ENCODE data around the gene MRGPRX4. TPM values are rescaled to one million over a fixed set of nuclear protein-coding genes. Genes with fewer than 3 reads are reported as not detected.
A peak's percentile ranks its signal among the peaks of the same experiment; 100 is the strongest.
"Not testable (repeated sequence)": the region's sequence is repeated elsewhere in the genome, so short reads cannot be mapped to it uniquely, and the experiment has no call there.

The MRGPRX4 gene
- not detected in 2 replicates for total RNA-seq (2014; rRNA removed; shearing (Covaris generic))

DNA sequence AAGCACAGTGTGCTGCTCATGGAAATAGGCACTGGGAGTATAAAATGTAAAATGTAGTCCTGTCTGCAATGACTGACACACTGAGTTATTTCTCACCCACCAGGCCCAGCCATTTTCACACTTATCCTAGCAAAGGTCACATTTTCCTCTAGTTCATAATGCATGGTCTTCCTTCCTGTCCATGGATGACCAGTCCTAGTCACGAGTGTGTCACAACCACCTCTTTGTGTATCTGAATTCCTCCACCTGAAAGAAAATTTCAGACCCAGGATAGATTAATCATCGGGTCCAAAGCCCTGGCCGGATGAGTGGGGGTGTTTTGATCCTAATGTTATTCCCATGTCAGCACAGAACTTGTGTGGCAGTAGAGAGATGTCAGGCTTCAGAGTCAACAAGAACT lies at the start of gene MRGPRX4:
TSS of gene MRGPRX4 (plus strand) at position 172 of the 400 bp plus-strand sequence. CDS start 420 bp downstream, outside the sequence.
- peak; percentile 9 for DNase-seq (ENCODE audit: low read depth)

DNA sequence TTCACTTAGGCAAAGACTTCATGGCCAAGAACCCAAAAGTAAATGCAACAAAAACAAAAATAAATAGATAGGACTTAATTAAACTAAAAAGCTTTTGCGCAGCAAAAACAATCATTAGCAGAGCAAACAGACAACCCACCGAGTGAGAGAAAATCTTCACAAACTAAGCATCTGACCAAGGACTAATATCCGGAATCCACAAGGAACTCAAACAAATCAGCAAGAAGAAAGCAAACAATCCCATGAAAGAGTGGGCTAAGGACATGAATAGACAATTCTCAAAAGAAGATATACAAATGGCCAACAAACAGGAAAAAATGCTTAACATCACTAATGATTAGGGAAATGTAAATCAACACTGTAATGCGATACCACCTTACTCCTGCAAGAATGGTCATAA lies 41.5 kb upstream of the MRGPRX4 start:
- DNase-seq (ENCODE audit: low read depth): not testable (repeated sequence)

DNA sequence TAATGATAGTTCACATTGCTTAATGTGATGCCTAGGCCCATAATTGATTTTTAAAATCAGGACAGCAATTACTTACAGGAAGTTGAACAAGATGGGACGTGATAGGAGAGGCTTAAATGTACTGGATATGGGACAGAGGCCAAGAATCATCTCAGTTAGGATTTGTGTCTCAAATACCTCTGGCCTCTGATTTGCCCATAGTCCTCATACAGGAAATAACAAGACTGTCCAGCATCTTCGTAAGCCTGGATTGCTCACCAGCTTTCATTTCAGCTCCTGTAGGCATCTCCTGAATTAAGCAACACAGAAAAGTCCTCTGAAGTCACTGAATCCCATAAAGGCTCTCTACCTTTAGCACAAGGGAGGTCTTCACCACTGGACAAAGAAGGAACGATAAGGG lies 40.3 kb upstream of the MRGPRX4 start, which contains the start of gene MRGPRX3:
TSS of gene MRGPRX3 (plus strand) at position 231 of the 400 bp plus-strand sequence. CDS start 4,632 bp downstream, outside the sequence.
- DNase-seq (ENCODE audit: low read depth): no peak

DNA sequence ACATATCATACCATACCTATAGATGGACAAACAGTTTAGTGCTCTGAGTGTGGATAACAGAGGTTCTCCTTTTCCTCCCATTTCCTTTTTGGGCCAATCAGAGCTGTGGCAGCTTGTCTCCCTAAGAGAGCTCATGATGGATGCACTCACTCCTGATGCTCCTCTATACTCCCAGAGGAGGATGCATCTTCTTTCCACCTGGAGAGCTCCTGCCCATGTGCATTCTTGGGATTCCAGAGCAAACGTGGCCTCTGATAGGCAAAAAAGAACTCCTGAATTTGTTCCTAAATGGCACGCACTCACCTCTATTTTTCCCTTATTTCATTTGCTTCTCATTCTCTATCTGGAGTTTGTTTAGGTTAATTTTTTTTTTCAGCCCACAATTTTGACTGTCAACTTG lies 37.3 kb upstream of the MRGPRX4 start:
- DNase-seq (ENCODE audit: low read depth): no peak

DNA sequence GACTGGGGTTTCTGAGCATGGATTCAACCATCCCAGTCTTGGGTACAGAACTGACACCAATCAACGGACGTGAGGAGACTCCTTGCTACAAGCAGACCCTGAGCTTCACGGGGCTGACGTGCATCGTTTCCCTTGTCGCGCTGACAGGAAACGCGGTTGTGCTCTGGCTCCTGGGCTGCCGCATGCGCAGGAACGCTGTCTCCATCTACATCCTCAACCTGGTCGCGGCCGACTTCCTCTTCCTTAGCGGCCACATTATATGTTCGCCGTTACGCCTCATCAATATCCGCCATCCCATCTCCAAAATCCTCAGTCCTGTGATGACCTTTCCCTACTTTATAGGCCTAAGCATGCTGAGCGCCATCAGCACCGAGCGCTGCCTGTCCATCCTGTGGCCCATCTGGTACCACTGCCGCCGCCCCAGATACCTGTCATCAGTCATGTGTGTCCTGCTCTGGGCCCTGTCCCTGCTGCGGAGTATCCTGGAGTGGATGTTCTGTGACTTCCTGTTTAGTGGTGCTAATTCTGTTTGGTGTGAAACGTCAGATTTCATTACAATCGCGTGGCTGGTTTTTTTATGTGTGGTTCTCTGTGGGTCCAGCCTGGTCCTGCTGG lies 35.3 kb upstream of the MRGPRX4 start:
- no peak for DNase-seq (ENCODE audit: low read depth)

DNA sequence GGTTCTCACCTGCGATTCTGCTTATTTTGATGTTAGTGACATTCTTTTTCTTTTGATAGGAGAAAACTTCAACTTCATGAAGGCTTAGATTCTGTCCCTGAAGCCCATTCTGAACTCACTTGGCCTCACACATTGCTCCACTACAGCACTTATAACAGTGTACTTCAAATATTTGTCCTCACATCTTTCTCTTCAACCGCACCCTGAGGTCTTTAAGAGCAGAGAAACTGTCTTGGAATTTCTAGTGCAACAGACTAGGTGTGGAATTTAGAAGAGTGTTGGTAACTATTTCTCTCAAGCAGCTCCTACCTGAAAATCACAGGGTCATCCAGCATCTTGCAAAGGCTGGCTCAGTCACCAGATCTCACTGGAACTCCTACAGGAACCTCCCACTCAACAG lies 32.5 kb upstream of the MRGPRX4 start:
- DNase-seq (ENCODE audit: low read depth): no peak

DNA sequence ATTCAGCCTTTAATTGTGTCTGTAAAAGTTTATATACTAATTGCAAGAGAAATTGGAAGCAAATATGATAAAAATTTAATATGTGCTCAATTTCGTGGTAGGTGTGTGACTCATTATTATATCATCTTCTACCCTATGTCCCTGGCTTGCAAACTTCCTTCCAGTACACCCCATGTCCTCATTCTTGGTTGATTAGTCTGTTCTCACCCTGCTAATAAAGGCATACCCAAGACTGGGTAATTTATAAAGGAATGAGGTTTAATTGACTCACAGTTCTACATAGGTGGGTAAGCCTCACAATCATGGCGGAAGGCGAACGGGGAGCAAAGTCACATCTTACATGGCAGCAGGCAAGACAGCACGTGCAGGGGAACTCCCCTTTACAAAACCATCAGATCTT lies 28.4 kb upstream of the MRGPRX4 start:
- peak; percentile 34 for DNase-seq (ENCODE audit: low read depth)

DNA sequence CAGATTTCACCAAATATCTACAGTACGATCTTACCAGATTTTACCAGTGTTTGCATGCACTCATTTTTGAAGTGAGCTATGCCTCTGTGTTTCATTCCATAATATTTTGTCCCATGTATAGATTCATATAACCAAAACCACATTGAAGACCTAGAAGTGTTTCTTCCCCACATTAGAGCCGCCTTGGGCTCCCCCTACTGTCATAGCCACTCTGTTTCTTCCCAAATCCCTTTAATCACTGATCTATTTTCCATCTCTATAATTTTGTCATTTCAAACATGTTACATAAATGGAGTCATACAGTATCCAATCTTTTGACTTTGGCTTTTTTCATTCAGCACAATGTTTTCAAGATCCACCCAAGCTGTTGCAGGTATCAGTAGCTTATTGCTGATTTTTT lies 27.6 kb upstream of the MRGPRX4 start:
- DNase-seq (ENCODE audit: low read depth): no peak

DNA sequence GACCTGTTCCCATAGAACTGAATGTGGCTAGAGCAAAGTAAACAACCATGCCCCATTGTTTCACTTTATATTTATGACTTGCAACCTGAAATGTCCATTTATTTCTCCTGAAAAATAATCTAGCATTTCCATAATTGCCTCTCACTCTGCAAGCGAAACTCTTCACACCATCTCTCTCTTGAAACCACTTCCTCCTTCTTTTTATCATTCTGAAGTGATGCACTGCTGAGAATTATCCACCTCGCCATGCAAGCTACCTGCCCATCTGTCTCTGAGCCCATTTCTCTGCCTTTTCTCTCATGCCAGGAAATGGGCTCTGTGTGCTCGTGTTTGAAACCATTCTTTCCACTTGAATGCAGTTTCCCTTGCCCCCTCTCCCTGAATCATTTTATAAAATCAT lies 26.8 kb upstream of the MRGPRX4 start:
- no peak for DNase-seq (ENCODE audit: low read depth)

DNA sequence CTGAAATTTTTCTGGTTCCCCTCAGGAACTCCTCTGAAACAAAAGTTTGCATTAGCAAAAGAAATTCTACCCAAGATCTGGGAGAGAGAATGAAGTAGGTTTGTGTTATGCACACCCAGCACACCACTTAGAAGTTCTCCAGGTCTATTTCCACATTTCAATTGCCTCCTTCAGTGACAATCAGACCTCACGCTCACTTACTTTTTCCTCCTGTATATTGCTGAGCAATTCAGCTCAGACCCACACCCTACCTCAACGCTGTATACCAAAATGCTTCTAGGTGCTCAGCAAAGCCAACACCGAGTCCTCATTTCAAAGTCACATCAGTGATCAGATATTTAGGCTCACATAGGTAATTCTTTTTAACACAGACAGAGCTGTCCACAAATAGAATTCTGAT lies 21.1 kb upstream of the MRGPRX4 start:
- no peak for DNase-seq (ENCODE audit: low read depth)

DNA sequence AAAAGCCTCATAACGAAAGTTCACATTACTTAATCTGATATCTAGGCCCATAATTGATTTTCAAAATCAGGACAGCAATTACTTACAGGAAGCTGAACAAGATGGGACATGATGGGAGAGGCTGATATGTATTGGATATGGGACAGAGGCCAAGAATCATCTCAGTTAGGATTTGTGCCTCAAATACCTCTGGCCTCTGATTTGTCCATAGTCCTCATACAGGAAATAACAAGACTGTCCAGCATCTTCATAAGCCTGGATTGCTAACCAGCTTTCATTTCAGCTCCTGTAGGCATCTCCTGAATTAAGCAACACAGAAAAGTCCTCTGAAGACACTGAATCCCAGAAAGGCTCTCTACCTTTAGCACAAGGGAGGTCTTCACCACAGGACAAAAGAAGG lies 4.3 kb upstream of the MRGPRX4 start:
- DNase-seq (ENCODE audit: low read depth): no peak

DNA sequence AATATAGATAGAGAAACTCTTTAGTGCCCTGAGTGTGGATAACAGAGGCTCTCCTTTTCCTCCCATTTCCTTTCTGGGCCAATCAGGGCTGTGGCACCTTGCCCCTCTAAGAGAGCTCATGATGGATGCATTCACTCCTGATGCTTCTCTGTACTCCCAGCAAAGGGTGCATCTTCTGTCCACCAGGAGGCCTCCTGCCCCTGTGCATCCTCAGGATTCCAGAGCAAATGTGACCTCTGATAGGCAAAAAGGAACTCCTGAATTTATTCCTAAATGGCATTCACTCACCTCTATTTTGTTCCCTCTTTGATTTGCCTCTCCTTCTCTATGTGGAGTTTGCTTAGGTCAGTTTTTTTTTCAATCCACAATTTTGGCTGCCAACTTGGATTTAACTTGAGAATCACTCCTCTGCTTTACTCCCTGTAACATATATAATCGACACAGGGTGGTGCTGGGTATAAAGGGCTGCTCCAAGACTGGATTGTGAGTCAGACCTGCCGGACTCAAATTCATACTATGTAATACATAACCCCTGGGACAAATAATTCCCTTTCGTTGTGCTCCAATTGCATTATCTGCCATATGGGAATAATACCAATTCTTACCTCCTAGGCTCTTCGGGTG lies 1.1 kb upstream of the MRGPRX4 start:
- DNase-seq (ENCODE audit: low read depth): peak; percentile 45

DNA sequence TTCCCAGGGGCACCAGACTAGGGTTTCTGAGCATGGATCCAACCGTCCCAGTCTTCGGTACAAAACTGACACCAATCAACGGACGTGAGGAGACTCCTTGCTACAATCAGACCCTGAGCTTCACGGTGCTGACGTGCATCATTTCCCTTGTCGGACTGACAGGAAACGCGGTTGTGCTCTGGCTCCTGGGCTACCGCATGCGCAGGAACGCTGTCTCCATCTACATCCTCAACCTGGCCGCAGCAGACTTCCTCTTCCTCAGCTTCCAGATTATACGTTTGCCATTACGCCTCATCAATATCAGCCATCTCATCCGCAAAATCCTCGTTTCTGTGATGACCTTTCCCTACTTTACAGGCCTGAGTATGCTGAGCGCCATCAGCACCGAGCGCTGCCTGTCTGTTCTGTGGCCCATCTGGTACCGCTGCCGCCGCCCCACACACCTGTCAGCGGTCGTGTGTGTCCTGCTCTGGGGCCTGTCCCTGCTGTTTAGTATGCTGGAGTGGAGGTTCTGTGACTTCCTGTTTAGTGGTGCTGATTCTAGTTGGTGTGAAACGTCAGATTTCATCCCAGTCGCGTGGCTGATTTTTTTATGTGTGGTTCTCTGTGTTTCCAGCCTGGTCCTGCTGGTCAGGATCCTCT lies 709 bp downstream of the MRGPRX4 start:
- no peak for DNase-seq (ENCODE audit: low read depth)

DNA sequence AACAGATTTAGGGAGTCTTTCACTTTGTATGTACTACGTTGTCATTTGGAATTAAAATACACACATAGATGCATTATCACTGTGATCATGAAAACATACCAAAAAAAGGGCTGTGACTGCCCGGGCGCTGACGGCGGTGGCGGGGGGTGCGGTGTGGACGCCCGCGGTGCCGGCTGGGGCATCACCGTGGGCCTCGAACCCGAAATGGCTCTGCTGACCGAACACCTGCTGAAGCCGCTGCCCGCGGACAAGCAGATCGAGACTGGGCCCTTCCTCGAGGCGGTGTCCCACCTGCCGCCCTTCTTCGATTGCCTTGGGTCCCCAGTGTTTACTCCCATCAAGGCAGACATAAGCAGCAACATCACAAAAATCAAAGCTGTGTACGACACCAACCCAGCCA lies 16.2 kb downstream of the MRGPRX4 start:
- no peak for DNase-seq (ENCODE audit: low read depth)

DNA sequence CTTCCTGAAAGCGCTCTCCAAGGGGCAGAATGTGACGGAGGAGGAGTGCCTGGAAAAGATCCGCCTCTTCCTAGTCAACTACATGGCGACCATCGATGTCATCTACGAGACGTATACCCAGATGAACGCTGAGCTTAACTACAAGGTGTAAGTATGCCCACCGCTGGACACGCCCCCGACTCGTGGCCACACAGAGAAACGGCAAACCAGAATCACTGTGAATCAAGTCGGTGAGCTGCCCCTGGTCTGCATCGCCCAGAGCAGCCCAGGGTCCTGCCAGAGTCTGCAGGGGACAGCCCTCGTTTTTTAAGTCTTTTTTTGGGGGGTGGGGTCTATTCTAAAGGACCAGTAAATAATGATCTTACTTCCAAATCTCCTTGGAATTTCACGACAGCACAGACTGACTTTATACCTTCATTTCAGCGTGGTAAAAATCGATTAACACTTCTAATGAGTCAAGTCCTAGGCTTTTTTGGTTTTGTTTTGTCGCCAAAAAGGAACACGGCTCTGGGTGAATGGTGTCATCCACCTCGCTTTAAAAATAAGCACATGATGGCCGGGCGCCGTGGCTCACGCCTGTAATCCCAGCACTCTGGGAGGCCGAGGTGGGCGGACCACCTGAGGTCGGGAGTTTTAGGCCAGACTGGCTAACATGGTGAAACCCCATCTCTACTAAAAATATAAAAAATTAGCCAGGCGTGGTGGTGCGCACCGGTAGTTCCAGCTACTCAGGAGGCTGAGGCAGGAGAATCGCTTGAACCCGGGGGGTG lies 17.0 kb downstream of the MRGPRX4 start:
- DNase-seq (ENCODE audit: low read depth): not testable (repeated sequence)

DNA sequence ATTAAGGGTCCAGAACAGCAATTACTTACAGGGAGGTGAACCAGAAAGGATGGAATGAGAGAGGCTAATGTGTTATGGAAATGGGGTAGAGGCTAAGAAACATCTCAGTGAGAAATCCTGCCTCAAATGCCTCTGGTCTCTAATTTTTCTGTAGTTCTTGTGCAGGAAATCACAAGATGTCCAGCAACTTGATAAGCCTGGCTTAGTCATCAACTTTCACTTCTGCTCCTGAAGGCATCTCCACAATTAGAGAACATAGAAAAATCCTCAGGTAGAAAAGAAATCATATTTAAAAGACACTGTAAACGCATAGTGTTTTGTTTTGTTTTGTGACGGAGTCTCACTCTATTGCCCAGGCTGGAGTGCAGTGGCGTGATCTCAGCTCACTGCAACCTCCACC lies 18.7 kb downstream of the MRGPRX4 start:
- no peak for DNase-seq (ENCODE audit: low read depth)

DNA sequence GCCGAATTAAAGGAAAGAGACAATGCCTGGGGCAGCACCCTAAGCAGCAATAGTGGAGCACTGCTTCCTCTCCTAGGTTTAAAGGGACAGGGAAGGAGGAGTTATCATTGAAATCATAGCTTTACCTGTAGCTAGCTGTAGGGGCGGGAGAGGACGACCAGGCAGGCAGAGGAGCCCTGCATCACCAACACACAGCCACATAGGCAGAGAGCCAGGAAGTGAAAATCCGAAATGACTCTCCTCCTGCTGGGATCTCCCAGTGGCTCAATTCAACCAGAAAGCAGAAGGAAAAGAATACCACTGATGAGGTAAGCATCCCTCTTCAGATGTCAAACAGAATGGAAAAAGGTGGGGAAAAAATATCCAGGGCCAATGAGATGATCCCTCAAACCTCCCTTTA lies 20.4 kb downstream of the MRGPRX4 start:
- DNase-seq (ENCODE audit: low read depth): no peak

DNA sequence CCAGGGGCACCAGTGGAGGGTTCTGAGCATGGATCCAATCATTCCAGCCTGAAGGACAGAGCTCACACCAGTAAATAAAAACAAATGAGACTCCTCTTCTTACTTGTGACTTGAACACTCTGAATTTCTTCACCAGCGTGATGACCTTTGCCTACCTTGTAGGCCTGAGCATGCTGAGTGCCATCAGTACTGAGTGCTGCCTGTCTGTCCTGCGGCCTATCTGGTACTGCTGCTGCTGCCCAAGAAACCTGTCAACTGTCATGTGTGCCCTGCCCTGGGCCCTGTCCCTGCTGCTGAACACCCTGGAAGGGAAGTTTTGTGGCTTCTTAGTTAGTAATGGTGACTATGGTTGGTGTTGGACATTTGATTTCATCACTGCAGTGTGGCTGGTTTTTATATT lies 23.9 kb downstream of the MRGPRX4 start:
- no peak for DNase-seq (ENCODE audit: low read depth)

DNA sequence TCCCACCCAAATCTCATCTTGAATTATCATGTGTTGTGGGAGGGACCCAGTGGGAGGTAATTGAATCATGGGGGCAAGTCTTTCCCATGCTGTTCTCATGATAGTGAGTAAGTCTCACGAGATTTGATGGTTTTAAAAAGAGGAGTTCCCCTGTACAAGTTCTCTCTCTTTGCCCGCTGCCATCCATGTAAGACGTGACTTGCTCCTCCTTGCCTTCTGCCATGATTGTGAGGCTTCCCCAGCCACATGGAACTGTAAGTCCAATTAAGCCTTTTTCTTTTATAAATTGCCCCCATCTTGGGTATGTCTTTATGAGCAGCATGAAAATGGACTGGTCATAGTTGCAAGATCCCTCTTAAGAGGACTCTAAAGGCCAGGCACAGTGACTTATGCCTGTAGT lies 25.1 kb downstream of the MRGPRX4 start:
- not testable (repeated sequence) for DNase-seq (ENCODE audit: low read depth)

DNA sequence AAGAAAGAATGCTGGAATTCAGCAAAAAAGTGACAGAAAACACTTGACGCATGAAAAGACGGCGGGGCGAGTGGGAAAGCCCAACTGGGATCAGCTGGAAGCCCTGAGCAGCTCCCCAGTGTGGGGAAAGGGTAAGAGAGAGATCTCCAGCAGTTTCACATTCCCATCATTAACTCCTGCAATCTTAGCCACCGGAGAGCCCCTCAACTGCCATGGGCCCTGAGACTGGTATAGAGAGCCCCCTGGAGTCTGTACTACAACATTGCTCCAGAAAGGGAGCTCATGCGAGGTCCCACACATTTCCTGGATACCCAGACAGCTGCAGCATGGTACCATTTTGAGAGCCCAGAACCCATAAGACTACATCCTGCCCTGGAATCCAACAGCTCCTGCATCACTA lies 31.1 kb downstream of the MRGPRX4 start:
- DNase-seq (ENCODE audit: low read depth): peak; percentile 15

DNA sequence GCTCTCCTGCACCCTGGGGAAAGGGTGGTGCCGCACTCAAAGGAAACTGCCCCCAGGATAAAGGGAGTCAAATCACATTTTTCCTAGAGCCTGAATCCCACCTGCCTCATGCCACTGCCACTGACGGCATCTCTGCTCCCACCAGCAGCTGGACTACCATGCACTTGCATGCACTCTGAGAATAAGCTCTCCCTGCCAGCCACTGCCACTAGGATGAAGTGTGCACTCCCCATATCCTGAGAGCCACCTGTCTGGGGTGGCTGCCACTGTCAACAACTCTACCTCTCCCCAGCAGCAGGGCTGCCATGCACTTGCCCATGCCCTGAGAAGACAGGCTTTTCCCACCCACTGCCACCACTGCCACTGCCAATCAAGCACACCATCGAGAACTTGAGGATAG lies 31.6 kb downstream of the MRGPRX4 start:
- DNase-seq (ENCODE audit: low read depth): no peak

DNA sequence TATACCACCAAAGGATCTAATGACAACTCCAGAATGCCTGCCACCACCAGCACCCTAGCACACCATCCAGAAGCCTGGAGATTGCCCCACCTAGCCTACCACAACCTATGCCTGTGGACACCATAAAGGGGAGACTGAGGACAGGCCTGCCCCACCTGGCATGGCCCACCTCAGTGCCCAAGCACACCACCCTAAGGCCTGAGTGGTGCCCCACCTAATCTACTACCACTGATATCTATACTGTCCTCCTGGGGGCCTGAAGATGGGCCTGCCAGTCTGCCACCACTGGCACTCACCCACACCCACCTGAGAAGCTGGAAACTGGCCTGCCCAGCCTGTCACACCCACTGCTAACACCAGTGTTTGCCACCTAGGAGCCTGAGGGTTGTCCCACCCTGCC lies 32.1 kb downstream of the MRGPRX4 start:
- DNase-seq (ENCODE audit: low read depth): no peak

Measured in M059J (cell line).